ENCODE data around the gene ITGB3. TPM values are rescaled to one million over a fixed set of nuclear protein-coding genes. Genes with fewer than 3 reads are reported as not detected.
A peak's percentile ranks its signal among the peaks of the same experiment; 100 is the strongest.

The ITGB3 gene
- total RNA-seq, 2 donors from 2014 or later, result 5.9 to 19.5 TPM

DNA sequence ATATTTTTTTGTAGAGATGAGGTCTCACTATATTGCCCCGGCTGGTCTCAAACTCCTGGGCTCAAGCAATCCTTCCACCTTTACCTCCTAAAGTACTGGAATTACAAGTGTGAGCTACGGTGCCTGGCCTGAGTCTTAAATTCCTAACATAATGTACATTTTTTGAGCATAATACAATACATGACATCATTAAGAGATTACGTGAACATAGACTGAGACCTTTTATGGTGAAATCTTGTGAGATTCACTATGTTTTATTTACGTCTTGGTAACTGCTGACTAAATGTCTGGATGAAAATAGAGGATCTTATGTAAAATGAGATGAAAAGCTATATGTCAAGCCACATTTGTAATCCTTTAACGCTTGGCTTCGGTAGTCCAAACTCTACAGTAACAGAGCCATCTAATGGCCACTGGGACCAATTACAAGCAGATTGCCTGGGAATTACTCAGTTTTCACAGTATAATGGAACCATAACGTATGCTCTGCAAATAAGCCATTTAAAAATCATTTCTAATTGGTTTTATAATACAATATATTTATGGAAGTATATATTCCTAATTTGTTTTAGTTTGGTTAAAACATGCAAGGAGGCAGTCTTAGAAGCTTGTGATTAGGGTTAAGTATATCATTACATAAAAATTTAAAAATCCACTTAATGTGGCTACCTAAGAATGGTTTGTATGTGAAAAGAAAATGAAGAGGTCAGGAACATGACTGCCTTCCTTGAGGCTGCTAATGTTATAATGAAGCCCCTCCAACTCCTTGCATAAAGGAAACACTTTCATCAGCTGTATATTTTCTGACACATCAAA, 62.0 kb downstream of the ITGB3 start:
- peak; percentile 67 to 81 for ATAC-seq
- intact Hi-C loops (cut with DNase I), result loop anchor here (1.0 to 5.0 kb wide), 2 partner anchors 78 to 86 kb away; no protein-coding TSS in a partner anchor
- DNase-seq, result no peak

DNA sequence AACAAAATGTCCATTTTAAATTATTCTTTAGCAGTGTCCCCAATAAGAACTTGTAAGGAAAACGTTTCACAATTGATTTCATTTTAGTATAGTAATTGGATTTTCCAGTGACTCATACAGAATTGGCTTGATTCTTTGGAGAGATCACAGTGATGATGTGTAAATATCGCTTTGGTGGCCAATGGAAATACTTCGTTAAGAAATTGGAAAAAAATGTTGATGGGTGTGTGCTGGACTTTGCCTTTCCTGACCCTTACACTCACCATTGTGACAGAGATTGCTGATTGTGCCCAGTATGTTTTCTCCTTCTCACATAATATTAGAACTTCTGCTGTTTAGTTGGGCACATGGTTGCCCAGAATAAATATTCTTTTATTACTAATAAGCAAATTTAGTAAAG, 62.7 kb downstream of the ITGB3 start:
- ATAC-seq, result peak; percentile 52 to 62
- DNase-seq, result no peak
- intact Hi-C loops (cut with DNase I), result loop anchor here (1.0 to 5.0 kb wide), 2 partner anchors 79 to 87 kb away; no protein-coding TSS in a partner anchor

DNA sequence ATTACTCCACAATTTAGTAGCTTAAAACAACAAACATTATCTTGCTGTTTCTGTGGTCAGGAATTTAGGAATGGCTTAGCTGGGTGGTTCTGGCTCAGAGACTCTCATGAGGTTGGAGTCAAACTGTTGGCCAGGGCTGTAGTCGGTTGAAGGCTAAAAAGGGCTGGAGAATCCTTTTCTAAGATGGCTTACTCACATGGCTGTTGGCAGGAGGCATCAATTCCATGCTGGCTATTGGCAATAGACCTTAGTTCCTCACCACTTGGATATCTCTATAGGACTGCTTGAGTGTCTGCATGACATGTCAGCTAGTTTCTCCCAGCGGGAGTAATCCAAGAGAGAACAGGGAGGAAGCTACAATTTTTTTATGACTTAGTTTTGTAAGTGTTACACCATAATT, 63.5 kb downstream of the ITGB3 start:
- intact Hi-C loops (cut with DNase I), result loop anchor here in 1 of 2 donors (5.0 kb wide), 1 partner anchor 80 kb away; no protein-coding TSS in a partner anchor
- DNase-seq, result peak; percentile 41

DNA sequence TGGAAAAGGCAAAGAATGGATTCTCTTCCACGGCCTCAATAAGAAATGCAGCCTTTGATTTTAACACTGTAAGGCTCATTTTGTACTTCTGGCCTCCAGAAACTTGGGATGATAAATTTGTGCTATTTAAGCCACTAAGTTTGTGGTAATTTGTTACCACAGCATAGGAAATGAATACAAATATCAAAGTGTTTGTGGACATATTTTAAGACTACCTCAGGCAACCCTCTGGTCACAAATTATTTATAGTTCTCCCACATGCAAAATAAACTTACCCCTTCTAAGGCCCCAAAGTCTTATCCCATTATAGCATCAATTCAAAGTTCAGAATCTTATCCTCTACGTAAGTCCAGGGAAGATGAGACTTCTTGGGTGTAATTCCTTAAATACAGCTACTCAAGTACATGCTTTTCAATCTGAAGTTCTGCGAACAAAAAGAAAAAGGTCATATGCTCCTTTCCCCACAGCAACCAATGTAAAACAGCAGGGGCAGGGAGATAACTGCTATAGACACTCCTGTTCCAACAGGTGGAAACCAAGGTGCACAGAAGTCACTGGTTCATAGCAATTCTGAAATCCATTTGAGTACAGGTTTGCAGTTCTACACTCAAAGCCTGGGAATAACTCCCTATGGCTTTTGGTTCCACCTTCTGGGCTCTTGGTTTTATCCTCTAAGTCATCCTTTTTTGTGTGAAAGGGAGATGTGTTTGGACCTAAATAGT, 64.7 kb downstream of the ITGB3 start:
- intact Hi-C loops (cut with DNase I), result loop anchor here in 1 of 2 donors (5.0 kb wide), 1 partner anchor 81 kb away; no protein-coding TSS in a partner anchor

More for the DNA sequence above, 63.5 kb downstream of the ITGB3 start:
- peak in 1 of 2 donors; percentile 52 for ATAC-seq

DNA sequence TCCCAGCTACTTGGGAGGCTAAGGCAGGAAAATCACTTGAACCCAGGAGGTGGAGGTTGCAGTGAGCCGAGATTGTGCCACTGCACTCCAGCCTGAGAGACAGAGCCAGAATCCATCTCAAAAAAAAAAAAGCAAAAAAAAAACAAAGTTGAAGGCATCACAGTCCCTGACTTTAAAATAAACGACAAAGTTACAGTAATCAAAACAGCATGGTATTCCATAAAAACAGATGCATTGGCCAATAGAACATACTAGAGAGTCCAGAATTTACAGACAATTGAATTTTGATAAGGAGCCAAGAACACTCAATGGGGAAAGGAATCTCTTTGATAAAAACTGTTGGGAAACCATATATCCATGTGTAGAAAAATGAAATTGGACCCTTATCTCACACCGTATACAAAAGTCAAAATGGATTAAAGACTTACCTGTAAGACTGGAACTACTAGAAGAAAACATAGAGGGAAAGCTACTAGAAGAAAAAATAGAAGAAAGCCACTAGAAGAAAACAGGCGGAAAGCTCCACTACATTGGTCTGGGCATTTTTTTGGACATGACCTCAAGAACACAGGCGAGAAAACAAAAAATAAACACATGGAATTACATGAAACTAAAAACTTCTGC, 67.4 kb downstream of the ITGB3 start:
- intact Hi-C loops (cut with DNase I), result no loop called here
- DNase-seq (no peak), ATAC-seq (no peak)

More for the DNA sequence above, 64.7 kb downstream of the ITGB3 start:
- no peak for ATAC-seq
- DNase-seq, result no peak

DNA sequence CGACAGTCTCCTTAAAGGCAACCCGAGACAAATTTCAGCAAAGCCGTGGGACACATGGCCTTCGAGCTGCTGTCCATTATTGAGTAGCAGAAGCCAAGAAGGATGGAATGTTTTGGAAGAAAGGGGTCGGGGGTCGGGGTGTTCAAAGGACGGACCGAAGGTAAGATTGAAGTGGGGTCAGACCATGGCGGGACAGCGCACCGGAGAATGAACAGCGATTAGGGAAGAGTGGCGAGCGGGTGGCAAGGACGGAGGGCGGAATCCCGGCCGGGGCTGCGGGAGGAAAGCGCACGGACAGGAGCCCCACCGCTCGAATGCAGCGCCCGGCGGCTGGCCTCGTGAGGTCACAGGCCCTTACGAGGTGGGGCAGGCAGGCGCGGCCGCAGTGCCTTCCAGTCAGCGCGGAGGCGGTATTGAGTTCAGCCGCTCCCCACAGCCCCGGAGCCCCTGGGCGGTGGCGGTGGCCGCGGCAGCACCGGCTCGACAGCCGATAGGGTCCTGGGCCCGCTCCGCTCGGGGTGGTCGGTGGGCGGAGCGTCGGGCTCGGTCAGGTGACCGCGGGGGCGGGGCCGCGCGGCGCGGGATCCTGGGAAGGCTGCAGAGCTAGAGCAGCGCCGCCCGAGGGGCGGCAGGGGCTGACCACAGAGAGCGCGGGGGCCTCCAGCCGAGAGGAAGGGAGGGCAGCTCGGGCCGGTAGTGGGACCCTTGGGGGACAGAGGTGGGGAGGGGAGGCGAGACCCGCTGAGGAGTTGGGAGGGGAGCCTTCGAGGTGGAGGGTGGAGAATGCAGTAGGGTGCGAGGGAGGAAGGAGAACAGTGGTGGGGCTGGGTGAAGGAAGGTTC, 70.0 kb downstream of the ITGB3 start, which contains the start of gene EFCAB13:
Gene EFCAB13, plus strand, starts transcription at position 574 of the 842 bp plus-strand sequence. CDS start 4,399 bp downstream, outside the sequence.
- ATAC-seq (peak; percentile 98 to 99), DNase-seq (peak; percentile 94)
- intact Hi-C loops (cut with DNase I), result no loop called here

DNA sequence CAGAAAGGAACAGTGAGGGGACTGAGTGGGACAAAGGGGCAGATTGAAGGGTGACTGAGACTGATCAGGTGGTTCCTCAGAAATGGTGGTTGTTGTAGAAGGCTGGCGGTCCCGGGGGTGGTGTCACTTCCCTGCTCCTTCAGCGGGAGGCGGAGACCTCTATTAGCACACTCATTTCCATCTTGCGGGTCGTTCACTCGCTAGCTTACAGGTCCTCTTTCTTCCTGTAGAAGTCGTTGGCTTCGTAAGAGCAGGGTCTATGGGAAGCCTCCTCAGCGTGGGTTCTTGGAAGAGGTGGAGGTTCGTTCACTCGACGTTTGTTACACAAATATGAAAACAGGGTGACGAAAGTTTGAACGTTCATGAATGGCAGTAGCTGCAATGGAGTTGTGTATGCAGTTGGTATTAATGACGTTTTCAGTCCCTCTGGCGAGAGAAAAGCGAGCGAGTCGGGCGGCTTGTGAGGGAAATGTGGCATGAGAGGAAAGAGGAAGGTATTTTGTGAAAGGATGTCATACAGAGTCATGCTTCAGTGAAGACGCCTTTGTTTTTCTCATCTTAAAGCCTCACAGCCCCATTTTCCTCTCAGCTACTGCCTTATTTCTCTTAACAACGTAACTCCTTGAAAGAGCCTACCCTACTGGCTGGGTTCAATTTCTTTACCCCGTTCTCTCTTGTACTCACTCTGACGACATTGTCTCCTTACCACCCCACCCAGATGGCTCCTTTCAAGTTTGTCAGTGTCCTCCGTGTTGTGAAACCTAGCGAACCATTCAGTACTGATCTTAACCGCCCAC, 70.8 kb downstream of the ITGB3 start:
- intact Hi-C loops (cut with DNase I), result no loop called here
- DNase-seq, result peak; percentile 66
- peak; percentile 49 to 65 for ATAC-seq

DNA sequence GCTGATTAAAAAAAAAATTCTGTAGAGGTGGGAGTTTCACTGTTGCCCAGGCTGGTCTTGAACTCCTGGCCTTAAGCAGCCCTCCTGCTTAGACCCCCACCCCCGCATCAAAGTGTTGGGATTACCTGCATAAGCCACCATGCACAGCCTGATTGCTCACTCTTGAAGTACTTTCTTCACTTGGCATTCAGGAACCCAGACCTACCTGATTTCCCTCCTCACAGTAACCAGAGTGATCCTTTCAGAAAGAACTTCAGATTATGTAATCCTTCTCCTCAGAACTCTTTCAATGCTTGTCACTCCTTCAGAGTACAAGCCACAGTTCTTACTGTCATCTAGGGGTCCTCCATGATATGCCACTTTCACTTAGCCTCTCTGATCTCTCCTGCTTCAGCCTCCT, 71.5 kb downstream of the ITGB3 start:
- intact Hi-C loops (cut with DNase I), result no loop called here
- DNase-seq (no peak), ATAC-seq (no peak)

DNA sequence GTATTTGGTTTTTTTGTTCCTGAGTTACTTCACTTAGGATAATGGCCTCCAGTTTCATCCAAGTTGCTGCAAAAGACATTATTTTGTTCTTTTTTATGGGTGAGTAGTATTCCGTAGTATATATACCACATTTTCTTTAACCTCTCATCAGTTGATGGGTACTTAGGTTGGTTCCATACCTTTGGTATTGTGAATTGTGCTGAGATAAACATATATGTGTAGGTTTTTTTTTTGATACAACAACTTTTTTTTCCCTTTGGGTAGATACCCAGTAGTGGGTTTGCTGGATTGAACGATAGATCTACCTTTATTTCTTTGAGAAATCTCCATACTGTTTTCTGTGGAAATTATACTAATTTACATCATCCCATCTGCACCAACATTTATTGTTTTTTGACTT, 76.9 kb downstream of the ITGB3 start:
- no peak for DNase-seq
- ATAC-seq, result no peak
- intact Hi-C loops (cut with DNase I), result no loop called here

DNA sequence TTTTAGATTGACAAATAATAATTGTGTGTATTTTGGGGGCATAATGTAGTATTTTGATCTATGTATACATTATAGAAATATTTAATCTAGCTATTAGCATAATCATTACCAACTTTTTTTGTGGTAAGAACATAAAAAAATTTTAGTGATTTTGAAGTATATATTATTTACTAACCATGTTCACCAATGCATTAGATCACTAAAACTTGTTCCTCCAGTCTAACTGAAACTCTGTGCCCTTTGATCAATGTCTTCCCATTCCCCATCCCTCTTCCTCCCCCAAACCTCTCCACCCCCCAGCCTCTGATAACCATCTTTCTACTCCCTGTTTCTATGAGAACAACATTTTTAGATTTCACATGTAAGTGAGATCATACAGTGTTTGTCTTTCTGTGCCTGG, 78.7 kb downstream of the ITGB3 start:
- no peak for ATAC-seq
- DNase-seq, result no peak
- intact Hi-C loops (cut with DNase I), result no loop called here

DNA sequence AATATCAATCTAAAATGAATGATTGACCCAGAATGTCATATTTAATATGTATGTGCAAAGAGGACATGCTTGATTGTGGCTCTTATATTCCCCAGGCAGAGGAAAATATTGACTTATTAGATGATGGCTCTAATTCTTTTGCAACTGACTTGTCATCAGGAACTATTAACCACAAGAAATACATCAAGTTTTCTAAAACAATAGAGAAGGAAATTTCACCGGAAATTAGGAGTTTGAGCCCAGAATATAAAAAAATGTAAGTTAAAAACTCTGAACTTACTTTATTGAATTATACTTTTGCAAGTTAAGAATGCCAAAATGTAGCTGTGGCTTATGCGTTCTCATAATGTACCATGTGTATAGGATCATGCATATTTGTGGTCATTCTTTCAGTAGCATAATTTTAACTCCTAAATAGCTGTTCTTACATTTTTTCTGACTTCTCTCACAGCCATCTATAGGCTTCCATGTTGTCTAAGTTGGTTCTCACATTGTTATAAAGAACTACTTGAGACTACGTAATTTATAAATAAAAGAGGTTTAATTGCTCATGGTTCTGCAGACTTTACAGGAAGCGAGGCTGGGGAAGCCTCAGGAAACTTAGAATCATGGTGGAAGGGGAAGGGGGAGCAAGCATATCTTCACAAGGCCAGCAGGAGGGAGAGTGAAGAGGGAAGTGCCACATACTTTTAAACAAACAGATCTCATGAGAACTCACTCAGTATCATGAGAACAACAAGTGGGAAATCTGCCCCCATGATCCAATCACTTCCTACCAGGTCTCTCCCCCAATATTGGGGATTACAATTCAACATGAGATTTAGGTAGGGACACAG, 81.7 kb downstream of the ITGB3 start:
- intact Hi-C loops (cut with DNase I), result no loop called here
- no peak for DNase-seq
- ATAC-seq, result no peak

DNA sequence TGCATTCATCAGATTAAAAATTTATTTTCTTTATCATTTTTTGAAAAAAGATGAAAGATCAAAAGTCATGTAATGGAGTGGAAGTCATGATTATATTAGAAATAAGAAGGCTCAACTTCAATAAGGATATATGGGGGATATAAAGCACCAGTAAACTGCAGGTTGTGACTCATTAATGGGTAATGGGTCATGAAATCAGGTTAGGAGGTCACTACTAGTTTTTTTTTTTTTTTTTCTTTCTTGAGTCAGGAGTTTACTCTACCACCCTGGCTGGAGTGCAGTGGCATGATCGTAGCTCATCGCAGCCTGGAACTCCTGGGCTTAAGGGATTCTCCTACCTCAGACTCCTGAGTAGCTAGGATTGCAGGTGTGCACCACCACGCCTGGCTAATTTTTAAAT, 84.4 kb downstream of the ITGB3 start:
- ATAC-seq, result no peak
- intact Hi-C loops (cut with DNase I), result no loop called here

DNA sequence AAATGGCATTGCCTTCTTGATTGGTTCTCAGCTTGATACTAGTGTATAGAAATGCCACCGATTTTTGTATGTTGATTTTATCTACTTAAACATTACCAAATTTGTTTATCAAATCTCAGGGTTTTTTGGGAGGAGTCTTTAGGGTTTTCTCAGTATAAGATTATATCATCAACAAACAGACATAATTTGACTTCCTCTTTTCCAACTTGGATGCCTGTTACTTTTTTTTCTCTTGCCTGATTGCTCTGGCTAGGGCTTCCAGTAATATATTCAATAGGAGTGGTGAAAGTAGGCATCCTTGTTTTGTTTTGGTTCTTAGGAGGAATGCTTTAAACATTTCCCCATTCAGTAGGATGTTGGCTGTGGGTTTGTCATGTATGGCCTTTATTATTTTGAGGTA, 99.2 kb downstream of the ITGB3 start:
- ATAC-seq (no peak), DNase-seq (no peak)

More for the DNA sequence above, 84.4 kb downstream of the ITGB3 start:
- DNase-seq, result no peak

DNA sequence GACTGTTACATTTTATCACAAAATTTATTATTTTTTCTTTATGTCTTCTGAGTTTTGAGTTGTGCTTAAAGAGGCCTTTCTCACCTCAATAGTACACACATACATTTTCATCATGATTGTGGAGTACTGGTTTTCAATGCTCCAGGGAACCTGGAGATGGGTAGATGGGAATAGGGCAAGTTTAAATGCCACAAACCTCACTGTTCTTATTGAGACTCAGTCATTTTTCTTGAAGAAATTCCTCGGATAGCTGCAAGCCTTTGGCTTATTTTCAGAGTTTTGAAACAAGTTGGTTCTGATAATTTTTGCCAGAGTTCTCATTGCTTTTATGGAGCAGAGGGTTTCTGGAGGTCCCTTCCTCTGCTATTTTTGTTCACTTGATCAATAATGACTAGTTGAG, 105.0 kb downstream of the ITGB3 start:
- intact Hi-C loops (cut with DNase I), result no loop called here
- ATAC-seq, result no peak

More for the DNA sequence above, 99.2 kb downstream of the ITGB3 start:
- intact Hi-C loops (cut with DNase I), result no loop called here

More for the DNA sequence above, 105.0 kb downstream of the ITGB3 start:
- no peak for DNase-seq
